HepG2 (cell line): Measurements from ENCODE around the gene LRR1. TPM values are rescaled to one million over a fixed set of nuclear protein-coding genes. Genes with fewer than 3 reads are reported as not detected.

Experiments
- ARHGAP35 ChIP-seq: sonication (generic); formaldehyde crosslinking; IDR thresholded peaks from 2 replicates; pipeline ENCODE4 v1.9.0; 2022; ENCODE audit warnings: mild to moderate bottlenecking, inconsistent platforms, moderate library complexity, missing genetic modification reagents, borderline replicate concordance
- ATF1 ChIP-seq: IDR thresholded peaks from 2 replicates; pipeline ENCODE4 v1.6.1; 2016; ENCODE audit warnings: mild to moderate bottlenecking, control low read depth
- BCL6 ChIP-seq: IDR thresholded peaks from 2 replicates; pipeline ENCODE4 v1.6.1; 2016; ENCODE audit warnings: missing genetic modification reagents, missing compliant biosample characterization
- BRD4 ChIP-seq: sonication (generic); formaldehyde crosslinking; IDR thresholded peaks from 2 replicates; pipeline ENCODE4 v1.4.0; 2020; ENCODE audit warnings: missing genetic modification reagents
- CBFB ChIP-seq: sonication (generic); formaldehyde crosslinking; IDR thresholded peaks from 2 replicates; pipeline ENCODE4 v1.4.0; 2020; ENCODE audit warnings: missing genetic modification reagents
- DNMT3B ChIP-seq: conservative IDR thresholded peaks from 2 replicates; pipeline ENCODE4 v1.6.1; 2016; ENCODE audit warnings: missing biosample characterization, control low read depth
- FOXK1 ChIP-seq: sonication (generic); formaldehyde crosslinking; IDR thresholded peaks from 2 replicates; pipeline ENCODE4 v1.4.0; 2020; ENCODE audit warnings: low read depth, missing genetic modification reagents, borderline replicate concordance
- GTF2F1 ChIP-seq: fragments of 150-350 bp; IDR thresholded peaks from 2 replicates; pipeline ENCODE4 v1.6.1; 2014; ENCODE audit warnings: low read length
- HDAC6 ChIP-seq: fragments of 200-600 bp; sonication (generic); IDR thresholded peaks from 2 replicates; pipeline ENCODE4 v1.7.0; 2017; ENCODE audit warnings: mild to moderate bottlenecking, antibody characterized with exemption, low read length, low read depth
- PRMT3 ChIP-seq: sonication (generic); formaldehyde crosslinking; IDR thresholded peaks from 2 replicates; pipeline ENCODE4 v1.8.1; 2022; ENCODE audit warnings: low read depth, mild to moderate bottlenecking, moderate library complexity, missing genetic modification reagents, borderline replicate concordance
- RAD21 ChIP-seq: fragments of 450-650 bp; formaldehyde crosslinking; IDR thresholded peaks from 2 replicates; pipeline ENCODE4 v1.5.0; 2020; ENCODE audit warnings: mild to moderate bottlenecking
- RXRA ChIP-seq: sonication (generic); formaldehyde crosslinking; IDR thresholded peaks from 2 replicates; pipeline ENCODE4 v1.5.1; 2020; ENCODE audit warnings: missing genetic modification reagents
- STAG1 ChIP-seq: sonication (generic); formaldehyde crosslinking; IDR thresholded peaks from 2 replicates; pipeline ENCODE4 v1.4.0; 2020; ENCODE audit warnings: missing genetic modification reagents
- TBX2 ChIP-seq: sonication (generic); formaldehyde crosslinking; IDR thresholded peaks from 2 replicates; pipeline ENCODE4 v1.5.0; 2020; ENCODE audit warnings: missing genetic modification reagents, mild to moderate bottlenecking, borderline replicate concordance
- TEF ChIP-seq: sonication (generic); formaldehyde crosslinking; IDR thresholded peaks from 2 replicates; pipeline ENCODE4 v1.5.0; 2020; ENCODE audit warnings: missing genetic modification reagents
- ZBTB21 ChIP-seq: sonication (generic); formaldehyde crosslinking; IDR thresholded peaks from 2 replicates; pipeline ENCODE4 v1.4.0; 2020; ENCODE audit warnings: missing genetic modification reagents
- ZBTB7B ChIP-seq: sonication (generic); formaldehyde crosslinking; IDR thresholded peaks from 2 replicates; pipeline ENCODE4 v1.4.0; 2020; ENCODE audit warnings: missing genetic modification reagents
- ZC3H13 ChIP-seq: sonication (generic); formaldehyde crosslinking; IDR thresholded peaks from 2 replicates; pipeline ENCODE4 v1.8.1; 2023; ENCODE audit warnings: mild to moderate bottlenecking, missing genetic modification reagents, moderate library complexity
- ZNF263 ChIP-seq: sonication (generic); formaldehyde crosslinking; IDR thresholded peaks from 2 replicates; pipeline ENCODE4 v1.4.0; 2020; ENCODE audit warnings: missing genetic modification reagents
- ZNF281 ChIP-seq: sonication (generic); formaldehyde crosslinking; IDR thresholded peaks from 2 replicates; pipeline ENCODE4 v1.4.0; 2020; ENCODE audit warnings: missing genetic modification reagents, borderline replicate concordance
- ZNF549 ChIP-seq: sonication (generic); formaldehyde crosslinking; IDR thresholded peaks from 2 replicates; pipeline ENCODE4 v1.5.0; 2020; ENCODE audit warnings: missing genetic modification reagents
- ZNF781 ChIP-seq: sonication (generic); formaldehyde crosslinking; IDR thresholded peaks from 2 replicates; pipeline ENCODE4 v1.5.1; 2020; ENCODE audit warnings: borderline replicate concordance, mild to moderate bottlenecking, missing genetic modification reagents; ENCODE audit errors: not compliant biosample characterization
- polyA plus RNA-seq, 8 experiments: library from polyadenylated mRNA; depleted of rRNA in 3 of 8; stranded (reverse) in 7 of 8; unstranded in 1 of 8; fragments of >200 nt; fragmentation: Illumina TruSeq in 4 of 8; extraction: Trizol in 4 of 8; gene quantifications; 2 replicates each; pipeline versions ENCODE4 v1.2.1 to v1.2.3, GENCODE V29; 2011 to 2016; ENCODE audit warnings: low read depth in 4 of 8, missing spikeins in 1 of 8, mixed read lengths in 1 of 8; ENCODE audit not compliant: insufficient read depth in 1 of 8
- total RNA-seq, 5 experiments: library from RNA; depleted of rRNA; stranded (reverse); fragments of >200 nt; fragmentation: Illumina TruSeq; extraction: Trizol; gene quantifications; 2 replicates each; pipeline ENCODE4 v1.2.3, GENCODE V29; 2016; ENCODE audit warnings: low read depth in 1 of 5
- TF ChIP-seq, protein P1 (sequence below): sonication (generic); formaldehyde crosslinking; IDR thresholded peaks from 2 replicates; pipeline ENCODE4 v1.8.0; 2022; ENCODE audit warnings: missing genetic modification reagents, mild to moderate bottlenecking, inconsistent platforms, borderline replicate concordance
- TF ChIP-seq, protein P2 (sequence below): IDR thresholded peaks from 2 replicates; pipeline ENCODE4 v1.6.1; 2016; ENCODE audit warnings: missing compliant biosample characterization, missing genetic modification reagents, borderline replicate concordance

LRR1 gene
- total and polyA plus RNA-seq, 2 of the 13 experiments (the other 11 are each of a cell fraction or from before 2014, with no cell fraction given) = 7.0 to 36.2 TPM

DNA sequence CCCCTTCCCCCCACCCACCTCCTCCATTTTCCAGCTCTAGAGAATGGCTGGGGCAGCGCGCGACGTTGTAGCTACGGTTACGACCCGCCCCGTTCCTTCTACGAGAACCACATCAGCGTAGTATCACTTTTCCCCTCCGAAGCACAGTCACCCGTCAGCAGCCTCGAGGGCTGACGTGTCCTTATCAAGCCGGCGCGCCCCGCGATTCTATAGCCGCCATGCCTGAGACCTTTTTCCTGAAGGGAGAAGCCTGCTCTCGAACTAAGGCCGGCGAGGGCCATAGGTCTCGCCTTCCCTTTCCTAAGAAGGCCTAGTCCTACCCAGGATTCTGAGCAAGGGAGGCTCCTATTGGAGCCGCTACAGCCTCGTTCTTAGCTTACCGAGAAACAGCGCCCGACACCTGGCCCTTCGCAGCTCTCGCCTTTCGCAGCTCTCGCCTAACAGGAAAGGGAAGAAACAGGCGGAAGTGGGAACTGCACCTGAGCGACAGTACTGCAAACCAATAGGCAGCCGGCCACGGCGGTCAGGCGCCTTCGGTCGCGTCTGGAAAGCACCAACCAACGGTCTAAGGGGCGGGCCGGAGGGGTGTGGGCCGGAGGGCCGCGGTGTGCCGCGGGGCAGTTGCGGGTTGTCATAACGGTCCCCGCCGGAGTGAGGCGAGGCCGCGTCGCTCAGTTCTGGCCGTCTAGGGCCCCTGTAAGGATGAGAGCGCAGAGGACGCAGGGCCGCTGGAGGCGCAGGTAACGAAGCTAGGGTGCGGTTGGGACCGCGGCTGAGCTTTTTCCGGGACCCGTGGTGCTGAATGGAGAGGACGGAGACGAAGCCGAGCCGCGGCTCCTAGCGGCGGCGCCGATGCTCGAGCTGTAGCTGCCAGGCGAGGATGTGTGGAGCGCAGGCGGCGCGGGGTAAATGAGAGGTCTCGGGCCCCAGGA, 21.7 kb downstream of the LRR1 start, which contains the start of the genes MGAT2 and RPL36AL (continued):
- TF ChIP-seq ZC3H13 = 0 out of 2 replicates have a peak, but pooled peaks have one; percentile 13
- peak; percentile 63 for TF ChIP-seq RAD21 (CRISPR knock-in tag)
- no peak for TF ChIP-seq PRMT3
- peak; percentile 66 for TF ChIP-seq ATF1 (CRISPR knock-in tag)
- TF ChIP-seq, protein P1, sequence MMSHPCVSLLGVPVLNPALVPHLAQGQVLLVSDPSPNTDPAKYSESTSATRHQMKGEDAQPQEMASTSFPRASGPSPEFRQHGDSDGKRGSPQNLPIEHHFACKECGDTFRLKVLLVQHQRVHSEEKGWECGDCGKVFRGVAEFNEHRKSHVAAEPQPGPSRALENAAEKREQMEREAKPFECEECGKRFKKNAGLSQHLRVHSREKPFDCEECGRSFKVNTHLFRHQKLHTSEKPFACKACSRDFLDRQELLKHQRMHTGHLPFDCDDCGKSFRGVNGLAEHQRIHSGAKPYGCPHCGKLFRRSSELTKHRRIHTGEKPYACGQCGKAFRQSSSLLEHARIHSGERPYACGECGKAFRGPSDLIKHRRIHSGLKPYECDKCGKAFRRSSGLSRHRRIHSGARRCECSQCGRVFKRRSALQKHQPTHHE (CRISPR knock-in tag) = no peak
- peak; percentile 45; the same call in 1 of the 2 replicates for TF ChIP-seq ZNF263 (CRISPR knock-in tag)
- TF ChIP-seq TBX2 = peak; percentile 53
- TF ChIP-seq ZBTB21 (CRISPR knock-in tag) = no peak
- 0 out of 2 replicates have a peak, but pooled peaks have one; percentile 28 for TF ChIP-seq BCL6 (CRISPR knock-in tag)
- peak; percentile 11; the same call in 1 of the 2 replicates for TF ChIP-seq FOXK1 (CRISPR knock-in tag)
- 0 out of 2 replicates have a peak, but pooled peaks have one; percentile 44 for TF ChIP-seq GTF2F1
- peak; percentile 25; the same call in 1 of the 2 replicates for TF ChIP-seq DNMT3B (CRISPR knock-in tag)
- TF ChIP-seq ZNF549 = no peak
- TF ChIP-seq, protein P2, sequence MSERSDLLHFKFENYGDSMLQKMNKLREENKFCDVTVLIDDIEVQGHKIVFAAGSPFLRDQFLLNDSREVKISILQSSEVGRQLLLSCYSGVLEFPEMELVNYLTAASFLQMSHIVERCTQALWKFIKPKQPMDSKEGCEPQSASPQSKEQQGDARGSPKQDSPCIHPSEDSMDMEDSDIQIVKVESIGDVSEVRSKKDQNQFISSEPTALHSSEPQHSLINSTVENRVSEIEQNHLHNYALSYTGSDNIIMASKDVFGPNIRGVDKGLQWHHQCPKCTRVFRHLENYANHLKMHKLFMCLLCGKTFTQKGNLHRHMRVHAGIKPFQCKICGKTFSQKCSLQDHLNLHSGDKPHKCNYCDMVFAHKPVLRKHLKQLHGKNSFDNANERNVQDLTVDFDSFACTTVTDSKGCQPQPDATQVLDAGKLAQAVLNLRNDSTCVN (CRISPR knock-in tag) = peak; percentile 27; the same call in 1 of the 2 replicates
- TF ChIP-seq BRD4 (CRISPR knock-in tag) = peak; percentile 82
- peak; percentile 66; the same call in 1 of the 2 replicates for TF ChIP-seq TEF (CRISPR knock-in tag)
- TF ChIP-seq ZBTB7B (CRISPR knock-in tag) = peak; percentile 41; the same call in 1 of the 2 replicates
- TF ChIP-seq RXRA (CRISPR knock-in tag) = 0 out of 2 replicates have a peak, but pooled peaks have one; percentile 11
- peak; percentile 59; the same call in 1 of the 2 replicates for TF ChIP-seq CBFB (CRISPR knock-in tag)
- TF ChIP-seq ZNF781 = peak; percentile 78
- no peak; the same call in 1 of the 2 replicates for TF ChIP-seq ARHGAP35
- TF ChIP-seq ZNF281 (CRISPR knock-in tag) = peak; percentile 13; the same call in 1 of the 2 replicates
- no peak for TF ChIP-seq HDAC6
- TF ChIP-seq STAG1 (CRISPR knock-in tag) = peak; percentile 37
